Measurements from ENCODE around the gene PRKG1.

Gene PRKG1

GRCh38 chr10:51085204-51085603 lies 10.9 kb downstream of the PRKG1 start:
- no peak for TF ChIP-seq CTCF (IDR thresholded peaks at IDR 0.05; ENCODE audit: insufficient read depth, low read length)
- no peak for TF ChIP-seq GABPA (IDR thresholded peaks at IDR 0.05; ENCODE audit: low read depth)
- TF ChIP-seq, protein P1, sequence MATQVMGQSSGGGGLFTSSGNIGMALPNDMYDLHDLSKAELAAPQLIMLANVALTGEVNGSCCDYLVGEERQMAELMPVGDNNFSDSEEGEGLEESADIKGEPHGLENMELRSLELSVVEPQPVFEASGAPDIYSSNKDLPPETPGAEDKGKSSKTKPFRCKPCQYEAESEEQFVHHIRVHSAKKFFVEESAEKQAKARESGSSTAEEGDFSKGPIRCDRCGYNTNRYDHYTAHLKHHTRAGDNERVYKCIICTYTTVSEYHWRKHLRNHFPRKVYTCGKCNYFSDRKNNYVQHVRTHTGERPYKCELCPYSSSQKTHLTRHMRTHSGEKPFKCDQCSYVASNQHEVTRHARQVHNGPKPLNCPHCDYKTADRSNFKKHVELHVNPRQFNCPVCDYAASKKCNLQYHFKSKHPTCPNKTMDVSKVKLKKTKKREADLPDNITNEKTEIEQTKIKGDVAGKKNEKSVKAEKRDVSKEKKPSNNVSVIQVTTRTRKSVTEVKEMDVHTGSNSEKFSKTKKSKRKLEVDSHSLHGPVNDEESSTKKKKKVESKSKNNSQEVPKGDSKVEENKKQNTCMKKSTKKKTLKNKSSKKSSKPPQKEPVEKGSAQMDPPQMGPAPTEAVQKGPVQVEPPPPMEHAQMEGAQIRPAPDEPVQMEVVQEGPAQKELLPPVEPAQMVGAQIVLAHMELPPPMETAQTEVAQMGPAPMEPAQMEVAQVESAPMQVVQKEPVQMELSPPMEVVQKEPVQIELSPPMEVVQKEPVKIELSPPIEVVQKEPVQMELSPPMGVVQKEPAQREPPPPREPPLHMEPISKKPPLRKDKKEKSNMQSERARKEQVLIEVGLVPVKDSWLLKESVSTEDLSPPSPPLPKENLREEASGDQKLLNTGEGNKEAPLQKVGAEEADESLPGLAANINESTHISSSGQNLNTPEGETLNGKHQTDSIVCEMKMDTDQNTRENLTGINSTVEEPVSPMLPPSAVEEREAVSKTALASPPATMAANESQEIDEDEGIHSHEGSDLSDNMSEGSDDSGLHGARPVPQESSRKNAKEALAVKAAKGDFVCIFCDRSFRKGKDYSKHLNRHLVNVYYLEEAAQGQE (IDR thresholded peaks at IDR 0.05; ENCODE audit: insufficient replicate concordance, low read depth) = no peak
- TF ChIP-seq POLR2AphosphoS5 (IDR thresholded peaks at IDR 0.05; ENCODE audit: low read depth) = no peak
- TF ChIP-seq SPI1 (IDR thresholded peaks at IDR 0.05; ENCODE audit: borderline replicate concordance, low read depth) = no peak
- Histone ChIP-seq H3K27ac (replicated peaks) (no peak overlapping the region), H3K27me3 (ENCODE audit: insufficient read depth, poor library complexity, severe bottlenecking) (no peaks in the 10 kb centered on the region), H3K4me3 (replicated peaks; ENCODE audit: insufficient read depth, low read length) (no peak overlapping the region)
- no peak for DNase-seq (ENCODE audit: low read depth in 1 of 2, low spot score in 1 of 2)

GRCh38 chr10:51086710-51087109 lies 12.4 kb downstream of the PRKG1 start:
- DNase-seq (ENCODE audit: low read depth in 1 of 2, low spot score in 1 of 2) = no peak
- Histone ChIP-seq H3K4me3 (replicated peaks; ENCODE audit: insufficient read depth, low read length) (no peak overlapping the region), H3K27ac (replicated peaks) (no peak overlapping the region), H3K27me3 (ENCODE audit: insufficient read depth, poor library complexity, severe bottlenecking) (no peaks in the 10 kb centered on the region)
- TF ChIP-seq CTCF (IDR thresholded peaks at IDR 0.05; ENCODE audit: insufficient read depth, low read length) = no peak
- TF ChIP-seq, protein P1 (IDR thresholded peaks at IDR 0.05; ENCODE audit: insufficient replicate concordance, low read depth) = no peak

DNA sequence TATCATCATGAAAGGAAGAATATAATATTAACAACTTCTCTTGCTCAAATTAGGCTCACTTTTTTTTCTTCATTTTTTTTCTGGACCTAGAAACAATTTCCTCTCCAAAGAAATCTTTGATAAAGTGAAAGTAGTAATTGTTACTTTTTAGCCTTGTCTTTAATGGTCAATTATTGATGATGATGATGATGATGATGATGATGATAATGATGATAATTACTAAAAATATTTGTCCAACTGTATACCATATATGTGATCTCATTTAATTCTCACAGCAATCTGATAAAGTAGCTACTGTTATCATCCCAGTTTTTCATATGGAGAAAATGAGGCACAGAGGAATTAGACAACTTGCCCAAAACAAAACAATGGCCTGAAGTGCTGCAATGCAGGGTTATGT lies 12.8 kb downstream of the PRKG1 start:
- TF ChIP-seq POLR2AphosphoS5 (IDR thresholded peaks at IDR 0.05; ENCODE audit: low read depth) = no peak
- TF ChIP-seq GABPA (IDR thresholded peaks at IDR 0.05; ENCODE audit: low read depth) = no peak
- TF ChIP-seq CTCF (IDR thresholded peaks at IDR 0.05; ENCODE audit: insufficient read depth, low read length) = no peak
- TF ChIP-seq, protein P1 (IDR thresholded peaks at IDR 0.05; ENCODE audit: insufficient replicate concordance, low read depth) = no peak
- no peak for TF ChIP-seq SPI1 (IDR thresholded peaks at IDR 0.05; ENCODE audit: borderline replicate concordance, low read depth)
- no peaks in the 10 kb centered on the region for H3K27me3 ChIP-seq (ENCODE audit: insufficient read depth, poor library complexity, severe bottlenecking)
- no peak for DNase-seq (ENCODE audit: low read depth in 1 of 2, low spot score in 1 of 2)
- H3K4me3 ChIP-seq (replicated peaks; ENCODE audit: insufficient read depth, low read length) = no peak overlapping the region
- H3K27ac ChIP-seq (replicated peaks) = no peak overlapping the region

Data from HL-60 (cell line).